ENCODE results near the gene MST1. TPM values are rescaled to one million over a fixed set of nuclear protein-coding genes. Genes with fewer than 3 reads are reported as not detected.

MST1 gene
- total RNA-seq, 3 donors from 2014 or later = 9.3 to 23.6 (median 21.2) TPM

DNA sequence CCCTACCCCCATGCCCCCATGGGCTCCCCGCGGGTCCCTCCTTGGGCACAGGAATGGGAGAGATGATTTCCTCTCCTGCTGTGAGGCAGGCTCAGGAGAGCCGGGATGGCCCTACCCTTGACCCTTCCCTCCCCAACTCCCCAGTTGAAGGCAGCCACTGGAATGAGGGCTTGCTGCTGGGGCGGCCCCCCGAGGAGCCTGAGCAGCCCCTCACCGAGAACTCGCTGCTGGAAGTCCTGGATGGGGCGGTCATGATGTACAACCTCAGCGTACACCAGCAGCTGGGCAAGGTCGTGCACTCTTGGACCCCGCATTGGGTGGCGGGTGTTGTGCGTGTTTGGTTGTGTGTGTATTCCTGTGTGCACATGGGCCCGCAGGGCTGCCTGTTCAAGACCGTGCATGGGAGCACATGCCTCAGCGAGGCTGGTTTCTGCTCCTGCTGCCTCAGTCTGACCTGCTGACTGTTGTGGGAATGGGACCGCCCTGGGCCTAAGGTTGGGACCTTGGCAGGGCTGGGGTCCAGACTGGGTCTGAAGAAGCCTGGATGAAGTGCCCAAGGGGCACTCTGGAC, 16.2 kb upstream of the MST1 start:
- Histone ChIP-seq H3K27me3 (no peaks in the 10 kb centered on the region), H3K4me1 (no peaks in the 10 kb centered on the region), H3K27ac (no peak overlapping the region), H3K4me3 (no peak overlapping the region), H3K9me3 (no peaks in the 10 kb centered on the region), H3K36me3 (no peaks in the 10 kb centered on the region)
- TF ChIP-seq POLR2AphosphoS5 (IDR thresholded peaks at IDR 0.05) (no peak), POLR2A (IDR thresholded peaks at IDR 0.05) (no peak)
- TF ChIP-seq, protein P1, sequence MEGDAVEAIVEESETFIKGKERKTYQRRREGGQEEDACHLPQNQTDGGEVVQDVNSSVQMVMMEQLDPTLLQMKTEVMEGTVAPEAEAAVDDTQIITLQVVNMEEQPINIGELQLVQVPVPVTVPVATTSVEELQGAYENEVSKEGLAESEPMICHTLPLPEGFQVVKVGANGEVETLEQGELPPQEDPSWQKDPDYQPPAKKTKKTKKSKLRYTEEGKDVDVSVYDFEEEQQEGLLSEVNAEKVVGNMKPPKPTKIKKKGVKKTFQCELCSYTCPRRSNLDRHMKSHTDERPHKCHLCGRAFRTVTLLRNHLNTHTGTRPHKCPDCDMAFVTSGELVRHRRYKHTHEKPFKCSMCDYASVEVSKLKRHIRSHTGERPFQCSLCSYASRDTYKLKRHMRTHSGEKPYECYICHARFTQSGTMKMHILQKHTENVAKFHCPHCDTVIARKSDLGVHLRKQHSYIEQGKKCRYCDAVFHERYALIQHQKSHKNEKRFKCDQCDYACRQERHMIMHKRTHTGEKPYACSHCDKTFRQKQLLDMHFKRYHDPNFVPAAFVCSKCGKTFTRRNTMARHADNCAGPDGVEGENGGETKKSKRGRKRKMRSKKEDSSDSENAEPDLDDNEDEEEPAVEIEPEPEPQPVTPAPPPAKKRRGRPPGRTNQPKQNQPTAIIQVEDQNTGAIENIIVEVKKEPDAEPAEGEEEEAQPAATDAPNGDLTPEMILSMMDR (IDR thresholded peaks at IDR 0.05) = no peak
- DNase-seq (ENCODE audit: low spot score in 2 of 2) = no peak
- intact Hi-C loops (cut with DNase I; ENCODE audit: low total_unique reads) = no loop called here

GRCh38 chr3:49704629-49705028, 15.4 kb upstream of the MST1 start:
- no peak for DNase-seq (ENCODE audit: low spot score in 2 of 2)
- no peaks in the 10 kb centered on the region for H3K4me1 ChIP-seq
- H3K27me3 ChIP-seq = no peaks in the 10 kb centered on the region
- no peaks in the 10 kb centered on the region for H3K9me3 ChIP-seq
- no peak overlapping the region for H3K27ac ChIP-seq
- no peak for TF ChIP-seq POLR2A (IDR thresholded peaks at IDR 0.05)
- TF ChIP-seq, protein P1 (IDR thresholded peaks at IDR 0.05) = no peak
- no peak for TF ChIP-seq POLR2AphosphoS5 (IDR thresholded peaks at IDR 0.05)
- no peak overlapping the region for H3K4me3 ChIP-seq
- H3K36me3 ChIP-seq = no peaks in the 10 kb centered on the region
- intact Hi-C loops (cut with DNase I; ENCODE audit: low total_unique reads) = no loop called here

GRCh38 chr3:49703956-49704355, 14.7 kb upstream of the MST1 start:
- H3K27me3 ChIP-seq = no peaks in the 10 kb centered on the region
- DNase-seq (ENCODE audit: low spot score in 2 of 2) = no peak
- no peak overlapping the region for H3K27ac ChIP-seq
- no peaks in the 10 kb centered on the region for H3K9me3 ChIP-seq
- H3K36me3 ChIP-seq = no peaks in the 10 kb centered on the region
- no peaks in the 10 kb centered on the region for H3K4me1 ChIP-seq
- H3K4me3 ChIP-seq = no peak overlapping the region
- no peak for TF ChIP-seq POLR2AphosphoS5 (IDR thresholded peaks at IDR 0.05)
- TF ChIP-seq, protein P1 (IDR thresholded peaks at IDR 0.05) = no peak
- no peak for TF ChIP-seq POLR2A (IDR thresholded peaks at IDR 0.05)
- intact Hi-C loops (cut with DNase I; ENCODE audit: low total_unique reads) = no loop called here

- intact Hi-C loops (cut with DNase I; ENCODE audit: low total_unique reads) = no loop called here
- DNase-seq (ENCODE audit: low spot score in 2 of 2) = peak in 1 of 2 donors; percentile 64
- no peaks in the 10 kb centered on the region for H3K36me3 ChIP-seq
Measured at GRCh38 chr3:49703443-49703927, 14.2 kb upstream of the MST1 start.

DNA sequence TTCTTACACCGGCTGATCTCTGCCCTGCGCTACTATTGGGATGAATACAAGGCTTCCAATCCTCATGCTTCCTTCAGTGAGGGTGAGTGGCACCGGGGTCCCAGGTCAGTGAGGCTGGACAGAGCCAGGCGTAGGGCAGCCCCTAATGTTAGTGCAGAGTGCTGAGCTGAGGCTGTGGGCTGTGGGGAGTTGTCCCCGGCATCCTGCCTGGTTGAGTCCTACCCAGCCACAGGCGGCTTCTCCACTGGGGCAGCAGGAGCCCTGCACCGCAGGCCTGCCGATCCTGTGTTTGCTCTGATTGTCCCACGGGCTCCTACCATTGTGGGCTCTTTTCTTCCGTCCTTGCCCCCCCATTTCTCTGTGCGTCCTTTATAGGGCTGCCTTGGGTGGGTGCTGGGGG, 13.4 kb upstream of the MST1 start:
- no peak for DNase-seq (ENCODE audit: low spot score in 2 of 2)
- no peak overlapping the region for H3K27ac ChIP-seq
- intact Hi-C loops (cut with DNase I; ENCODE audit: low total_unique reads) = no loop called here
- TF ChIP-seq POLR2A (IDR thresholded peaks at IDR 0.05) (no peak), POLR2AphosphoS5 (IDR thresholded peaks at IDR 0.05) (no peak)
- TF ChIP-seq, protein P1 (IDR thresholded peaks at IDR 0.05) = no peak
- no peaks in the 10 kb centered on the region for H3K9me3 ChIP-seq
- no peaks in the 10 kb centered on the region for H3K27me3 ChIP-seq
- no peaks in the 10 kb centered on the region for H3K4me1 ChIP-seq
- no peaks in the 10 kb centered on the region for H3K36me3 ChIP-seq
- no peak overlapping the region for H3K4me3 ChIP-seq

More at GRCh38 chr3:49703443-49703927, 14.2 kb upstream of the MST1 start:
- TF ChIP-seq, protein P1 (IDR thresholded peaks at IDR 0.05) = peak; percentile 35 to 77 (median 67)
- no peak for TF ChIP-seq POLR2AphosphoS5 (IDR thresholded peaks at IDR 0.05)
- no peak overlapping the region for H3K4me3 ChIP-seq
- H3K27me3 ChIP-seq = no peaks in the 10 kb centered on the region
- no peaks in the 10 kb centered on the region for H3K9me3 ChIP-seq
- no peaks in the 10 kb centered on the region for H3K4me1 ChIP-seq
- no peak overlapping the region for H3K27ac ChIP-seq

All from breast epithelium (tissue), 4 donors.